Neural crest cell (in vitro differentiated cells): ENCODE measurements around the gene TRAPPC2. TPM values are rescaled to one million over a fixed set of nuclear protein-coding genes. Genes with fewer than 3 reads are reported as not detected.

ENCODE experiments used
- DNase-seq: peaks from one replicate; pipeline ENCODE4 v3.0.0; 2021; ENCODE audit warnings: low read depth, mixed read lengths, low spot score
- H3K27ac Mint-ChIP-seq: one replicate; pipeline ENCODE4 v1.8.0; 2021; ENCODE audit warnings: mild to moderate bottlenecking, mixed read lengths; ENCODE audit not compliant: unreplicated experiment
- H3K27me3 Mint-ChIP-seq: 2 replicates; pipeline ENCODE4 v1.8.0; 2021; ENCODE audit warnings: low read depth, mild to moderate bottlenecking, mixed read lengths
- H3K36me3 Mint-ChIP-seq: 2 replicates; pipeline ENCODE4 v1.8.0; 2021; ENCODE audit warnings: low read depth, mild to moderate bottlenecking, mixed read lengths
- H3K4me1 Mint-ChIP-seq: 2 replicates; pipeline ENCODE4 v1.8.0; 2021; ENCODE audit warnings: mixed read lengths
- H3K4me3 Mint-ChIP-seq: one replicate; pipeline ENCODE4 v1.8.0; 2021; ENCODE audit warnings: mild to moderate bottlenecking, mixed read lengths
- H3K9me3 Mint-ChIP-seq: 2 replicates; pipeline ENCODE4 v1.8.0; 2021; ENCODE audit warnings: mixed read lengths
- total RNA-seq: library from RNA; stranded (reverse); gene quantifications from 2 replicates; pipeline ENCODE4 v1.2.1, GENCODE V29; 2021
- TF ChIP-seq, protein P1 (sequence below): fragments of 200-600 bp; sonication (generic); conservative IDR thresholded peaks from 2 replicates; pipeline ENCODE4 v1.5.0; 2021; ENCODE audit warnings: antibody characterized with exemption, mild to moderate bottlenecking

TRAPPC2 gene
- total RNA-seq, 1 donor from 2014 or later: 23.0 TPM

DNA sequence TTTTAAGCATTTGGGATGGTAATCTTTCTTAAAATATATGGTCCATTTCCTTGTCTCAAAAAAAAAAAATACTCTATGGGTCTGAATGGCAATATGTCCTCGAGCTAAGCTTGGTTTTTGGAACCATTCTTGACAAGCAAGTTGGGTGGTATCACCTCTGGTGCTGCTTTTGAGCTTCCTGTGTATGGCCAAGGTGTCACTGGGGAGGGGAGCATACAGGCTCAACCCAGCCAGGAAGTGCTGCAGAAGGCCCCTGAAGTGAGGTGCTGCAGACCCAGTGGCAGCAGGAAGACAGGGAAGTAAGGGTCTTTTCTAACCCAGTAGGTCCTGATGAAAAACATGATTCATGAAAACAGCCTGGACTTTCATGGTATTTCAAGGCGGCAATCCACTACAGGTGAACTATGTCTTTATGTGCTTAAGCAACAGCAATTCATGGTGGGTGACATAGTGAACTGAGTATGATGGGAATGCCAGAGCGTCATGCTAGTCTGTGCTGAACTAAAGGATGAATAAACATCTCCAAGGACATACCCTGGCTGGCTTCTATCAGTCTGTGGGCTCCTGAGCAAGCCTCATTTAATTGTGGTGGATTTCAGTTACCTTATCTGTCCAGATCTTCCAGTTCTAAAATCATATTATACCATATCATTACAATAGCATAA is 15.1 kb downstream of the TRAPPC2 start:
- Mint-ChIP-seq H3K4me3 (no peak overlapping the region), H3K27me3 (no peaks in the 10 kb centered on the region), H3K27ac (no peak overlapping the region), H3K36me3 (peaks cover 23% of the 10 kb centered on the region), H3K9me3 (peaks cover 12% of the 10 kb centered on the region), H3K4me1 (peaks cover 18% of the 10 kb centered on the region)
- no peak for DNase-seq
- TF ChIP-seq, protein P1, sequence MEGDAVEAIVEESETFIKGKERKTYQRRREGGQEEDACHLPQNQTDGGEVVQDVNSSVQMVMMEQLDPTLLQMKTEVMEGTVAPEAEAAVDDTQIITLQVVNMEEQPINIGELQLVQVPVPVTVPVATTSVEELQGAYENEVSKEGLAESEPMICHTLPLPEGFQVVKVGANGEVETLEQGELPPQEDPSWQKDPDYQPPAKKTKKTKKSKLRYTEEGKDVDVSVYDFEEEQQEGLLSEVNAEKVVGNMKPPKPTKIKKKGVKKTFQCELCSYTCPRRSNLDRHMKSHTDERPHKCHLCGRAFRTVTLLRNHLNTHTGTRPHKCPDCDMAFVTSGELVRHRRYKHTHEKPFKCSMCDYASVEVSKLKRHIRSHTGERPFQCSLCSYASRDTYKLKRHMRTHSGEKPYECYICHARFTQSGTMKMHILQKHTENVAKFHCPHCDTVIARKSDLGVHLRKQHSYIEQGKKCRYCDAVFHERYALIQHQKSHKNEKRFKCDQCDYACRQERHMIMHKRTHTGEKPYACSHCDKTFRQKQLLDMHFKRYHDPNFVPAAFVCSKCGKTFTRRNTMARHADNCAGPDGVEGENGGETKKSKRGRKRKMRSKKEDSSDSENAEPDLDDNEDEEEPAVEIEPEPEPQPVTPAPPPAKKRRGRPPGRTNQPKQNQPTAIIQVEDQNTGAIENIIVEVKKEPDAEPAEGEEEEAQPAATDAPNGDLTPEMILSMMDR: no peak

DNA sequence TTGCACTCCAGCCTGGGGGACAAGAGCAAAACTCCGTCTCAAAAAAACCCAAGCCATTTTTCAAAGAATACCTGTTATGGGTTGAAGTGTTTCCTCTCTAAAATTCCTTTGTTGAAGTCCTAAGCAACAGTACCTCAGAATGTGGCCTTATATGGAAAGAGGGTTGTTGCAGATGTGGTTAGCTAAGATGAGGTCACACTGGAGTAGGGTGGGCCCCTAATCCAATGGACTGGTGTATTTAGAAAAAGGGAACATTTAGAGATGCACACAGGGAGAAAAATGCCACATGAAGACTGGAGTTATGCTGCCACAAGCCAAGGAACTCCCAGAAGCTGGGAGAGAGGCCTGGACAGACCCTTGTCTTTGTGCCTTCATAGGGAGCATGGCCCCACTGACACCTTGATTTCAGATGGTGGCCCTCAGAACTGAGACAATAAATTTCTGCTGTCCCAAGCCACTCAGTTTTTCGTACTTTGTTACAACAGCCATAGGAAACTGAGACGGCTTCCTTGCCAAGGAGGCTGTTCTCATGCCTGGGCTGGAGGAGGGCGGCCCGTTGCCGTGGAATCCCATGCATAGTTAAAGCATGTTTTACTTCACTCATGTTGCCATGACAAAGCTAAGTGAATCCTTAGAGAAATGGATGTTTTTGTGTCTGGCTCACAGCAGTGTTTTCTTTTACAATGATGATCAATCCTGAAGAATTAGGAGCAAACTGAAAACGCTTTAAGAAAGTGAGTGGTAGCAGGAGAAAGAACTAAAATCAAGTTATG is 16.5 kb downstream of the TRAPPC2 start:
- Mint-ChIP-seq H3K27ac (peak overlapping the region; percentile 75), H3K36me3 (peaks cover 15% of the 10 kb centered on the region), H3K27me3 (no peaks in the 10 kb centered on the region), H3K9me3 (peaks cover 7% of the 10 kb centered on the region), H3K4me1 (peaks cover 18% of the 10 kb centered on the region), H3K4me3 (peak overlapping the region; percentile 11)
- DNase-seq: no peak
- TF ChIP-seq, protein P1: no peak

DNA sequence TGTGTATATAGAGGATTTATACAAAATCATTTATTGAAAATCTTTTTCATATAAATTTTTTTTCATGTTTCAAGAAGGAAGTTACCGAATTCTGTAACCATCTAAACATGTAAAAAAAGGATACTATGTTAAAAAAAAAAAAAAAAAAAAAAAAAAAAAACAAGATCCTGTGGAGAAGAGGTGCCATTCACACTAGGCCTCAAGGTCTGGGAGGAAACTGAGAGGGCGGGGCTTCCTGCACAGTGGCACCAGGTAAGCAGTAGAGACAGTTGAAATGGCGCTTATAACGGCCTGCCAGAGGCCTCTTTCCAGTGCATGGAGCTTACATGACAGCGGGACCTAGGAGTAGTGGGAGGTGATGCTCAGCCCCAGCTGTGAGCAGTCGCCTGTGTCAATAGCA is 17.5 kb downstream of the TRAPPC2 start:
- Mint-ChIP-seq H3K36me3 (peaks cover 15% of the 10 kb centered on the region), H3K4me3 (no peak overlapping the region), H3K9me3 (peaks cover 5% of the 10 kb centered on the region), H3K27ac (peak overlapping the region; percentile 43), H3K27me3 (no peaks in the 10 kb centered on the region), H3K4me1 (peaks cover 12% of the 10 kb centered on the region)
- DNase-seq: no peak
- TF ChIP-seq, protein P1: no peak

- TF ChIP-seq, protein P1: no peak
- no peak overlapping the region for H3K4me3 Mint-ChIP-seq
- peaks cover 20% of the 10 kb centered on the region for H3K36me3 Mint-ChIP-seq
- H3K9me3 Mint-ChIP-seq: peaks cover 7% of the 10 kb centered on the region
- H3K27ac Mint-ChIP-seq: no peak overlapping the region
- no peak for DNase-seq
- no peaks in the 10 kb centered on the region for H3K27me3 Mint-ChIP-seq
- H3K4me1 Mint-ChIP-seq: peaks cover 10% of the 10 kb centered on the region
These were observed 18.0 kb downstream of the TRAPPC2 start for GRCh38 chrX:13716455-13716854.

- no peaks in the 10 kb centered on the region for H3K27me3 Mint-ChIP-seq
- no peaks in the 10 kb centered on the region for H3K4me1 Mint-ChIP-seq
- H3K4me3 Mint-ChIP-seq: no peak overlapping the region
- TF ChIP-seq, protein P1: no peak
- peaks cover 27% of the 10 kb centered on the region for H3K36me3 Mint-ChIP-seq
- H3K27ac Mint-ChIP-seq: peak overlapping the region; percentile 12
- DNase-seq: no peak
- peaks cover 9% of the 10 kb centered on the region for H3K9me3 Mint-ChIP-seq
These were observed 23.3 kb downstream of the TRAPPC2 start for GRCh38 chrX:13711141-13711540.
